HepG2 (cell line): ENCODE measurements around the gene PRPF4. TPM values are rescaled to one million over a fixed set of nuclear protein-coding genes. Genes with fewer than 3 reads are reported as not detected.

Experiments used
- ATAC-seq: fragments of 200-7000 bp; cut with Tn5 transposase; 3 replicates; pipeline ENCODE4 v1.9.1; 2020; ENCODE audit warnings: mild to moderate bottlenecking, moderate library complexity
- BruUV-seq: library from RNA; stranded (reverse); fragments of 400-500 nt; replicated peaks from 2 replicates; lab custom pipeline; 2021; lab: Mats Ljungman, UMichigan
- CTCF ChIA-PET: fragments of 300-600 bp; formaldehyde crosslinking; extraction: SDS; loops from one replicate; lab custom pipeline; 2021; ENCODE audit warnings: low total read pairs, inconsistent platforms, low intra/inter-chr PET ratio; lab: Yijun Ruan, JAX
- POLR2A ChIA-PET: fragments of 350-600 bp; sonication (Branson Sonifier 250); formaldehyde crosslinking; loops from one replicate; lab custom pipeline; 2020; ENCODE audit warnings: antibody characterized with exemption, inconsistent platforms; lab: Yijun Ruan, JAX
- DNase-seq: peaks from one replicate; pipeline ENCODE4 v3.0.0-alpha.2; 2015; ENCODE audit warnings: low spot score
- FAIRE-seq: peaks from 3 replicates; lab custom pipeline; 2011; peaks lifted over from hg19 to GRCh38; lab: Jason Lieb, UNC
- H2AFZ ChIP-seq: one replicate; pipeline ENCODE4 v1.6.1; 2011; ENCODE audit warnings: low read length, inconsistent platforms
- H3K27ac ChIP-seq: fragments of 300-600 bp; 3 replicates; pipeline ENCODE4 v1.8.0; 2011; ENCODE audit warnings: mixed run types, mild to moderate bottlenecking, mixed read lengths, low read length, inconsistent platforms; ENCODE audit not compliant: insufficient read depth; ENCODE audit errors: extremely low read length
- H3K27me3 ChIP-seq, 2 experiments: fragments of 200-600 bp in 1 of 2; 2 replicates in 1 of 2; 3 replicates in 1 of 2; pipeline versions ENCODE4 v1.6.0 to v1.8.0; 2011; ENCODE audit warnings: low read length in 2 of 2, mild to moderate bottlenecking in 2 of 2, moderate library complexity in 2 of 2, inconsistent platforms in 1 of 2; ENCODE audit not compliant: insufficient read depth in 2 of 2, control insufficient read depth in 1 of 2
- H3K36me3 ChIP-seq, 2 experiments: fragments of 200-600 bp in 1 of 2; replicated peaks in 1 of 2; 2 replicates in 1 of 2; 3 replicates in 1 of 2; pipeline versions ENCODE4 v1.5.1 to v1.8.0; 2011; ENCODE audit warnings: low read length in 2 of 2, inconsistent platforms in 1 of 2; ENCODE audit not compliant: insufficient read depth in 2 of 2, control insufficient read depth in 1 of 2
- H3K4me1 ChIP-seq: 2 replicates; pipeline ENCODE4 v1.5.1; 2012; ENCODE audit warnings: low read length, inconsistent platforms; ENCODE audit not compliant: insufficient read depth
- H3K4me2 ChIP-seq: 2 replicates; pipeline ENCODE4 v1.6.0; 2011; ENCODE audit warnings: low read depth, low read length, inconsistent platforms
- H3K4me3 ChIP-seq, 3 experiments: fragments of 200-600 bp in 1 of 3; sonication (generic), shearing (Covaris generic) in 1 of 3; replicated peaks in 1 of 3; 2 replicates each; pipeline ENCODE4 v1.5.1; 2011 to 2016; ENCODE audit warnings: low read length in 3 of 3, inconsistent platforms in 2 of 3, low read depth in 2 of 3, mild to moderate bottlenecking in 2 of 3, control low read depth in 1 of 3, mixed read lengths in 1 of 3; ENCODE audit not compliant: insufficient read depth in 1 of 3
- H3K79me2 ChIP-seq: one replicate; pipeline ENCODE4 v1.6.1; 2011; ENCODE audit warnings: low read length, inconsistent platforms; ENCODE audit not compliant: insufficient read depth
- H3K9ac ChIP-seq: 2 replicates; pipeline ENCODE4 v1.6.0; 2011; ENCODE audit warnings: mild to moderate bottlenecking, low read depth, low read length, inconsistent platforms; ENCODE audit not compliant: insufficient read depth
- H3K9me3 ChIP-seq: 2 replicates; pipeline ENCODE4 v1.5.1; 2012; ENCODE audit warnings: mild to moderate bottlenecking, low read length
- H4K20me1 ChIP-seq: 2 replicates; pipeline ENCODE4 v1.6.0; 2011; ENCODE audit warnings: inconsistent platforms, mild to moderate bottlenecking, low read length, moderate library complexity; ENCODE audit not compliant: insufficient read depth
- KMT2B ChIP-seq: IDR thresholded peaks from 2 replicates; pipeline ENCODE4 v1.6.1; 2016; ENCODE audit warnings: missing genetic modification reagents, missing compliant biosample characterization
- RARG ChIP-seq: sonication (generic); formaldehyde crosslinking; IDR thresholded peaks from 2 replicates; pipeline ENCODE4 v1.4.0; 2020; ENCODE audit warnings: low read depth, mild to moderate bottlenecking, missing genetic modification reagents
- ZBTB38 ChIP-seq: sonication (generic); formaldehyde crosslinking; IDR thresholded peaks from 2 replicates; pipeline ENCODE4 v1.5.1; 2020; ENCODE audit warnings: mild to moderate bottlenecking, missing genetic modification reagents
- ZNF10 ChIP-seq: sonication (generic); formaldehyde crosslinking; IDR thresholded peaks from 2 replicates; pipeline ENCODE4 v1.4.0; 2020; ENCODE audit warnings: mild to moderate bottlenecking, low read depth, missing genetic modification reagents, borderline replicate concordance
- ZNF572 ChIP-seq: sonication (generic); formaldehyde crosslinking; IDR thresholded peaks from 2 replicates; pipeline ENCODE4 v1.5.1; 2020; ENCODE audit warnings: mild to moderate bottlenecking, missing genetic modification reagents
- ZNF7 ChIP-seq: IDR thresholded peaks from 2 replicates; pipeline ENCODE4 v1.6.1; 2016; ENCODE audit warnings: missing biosample characterization, missing genetic modification reagents
- ZNF761 ChIP-seq: sonication (generic); formaldehyde crosslinking; conservative IDR thresholded peaks from 2 replicates; pipeline ENCODE4 v1.4.0; 2020; ENCODE audit warnings: mild to moderate bottlenecking, missing genetic modification reagents
- ZNF879 ChIP-seq: sonication (generic); formaldehyde crosslinking; IDR thresholded peaks from 2 replicates; pipeline ENCODE4 v1.8.1; 2023; ENCODE audit warnings: missing genetic modification reagents
- WGBS: methylation state at CpG from one replicate; pipeline ENCODE4 v1.1.6; 2017; ENCODE audit warnings: low lambda C conversion rate; 5-methylcytosine and 5-hydroxymethylcytosine counted together
- in situ Hi-C: cut with HindIII; loops from 2 replicates; pipeline ENCODE4 v1.10.0; 2017; ENCODE audit warnings: low pct_unique_long_range_greater_than_20kb; ENCODE audit not compliant: extremely low pct_ligation_motif_present
- intact Hi-C: fragments of 100-400 bp; cut with micrococcal nuclease; formaldehyde crosslinking; loops from one replicate; pipeline ENCODE4 v1.10.0; 2022; ENCODE audit not compliant: unreplicated experiment
- polyA plus RNA-seq, 8 experiments: library from polyadenylated mRNA; depleted of rRNA in 3 of 8; stranded (reverse) in 7 of 8; unstranded in 1 of 8; fragments of >200 nt; fragmentation: Illumina TruSeq in 4 of 8; extraction: Trizol in 4 of 8; gene quantifications; 2 replicates each; pipeline versions ENCODE4 v1.2.1 to v1.2.3, GENCODE V29; 2011 to 2016; ENCODE audit warnings: low read depth in 4 of 8, missing spikeins in 1 of 8, mixed read lengths in 1 of 8; ENCODE audit not compliant: insufficient read depth in 1 of 8
- total RNA-seq, 5 experiments: library from RNA; depleted of rRNA; stranded (reverse); fragments of >200 nt; fragmentation: Illumina TruSeq; extraction: Trizol; gene quantifications; 2 replicates each; pipeline ENCODE4 v1.2.3, GENCODE V29; 2016; ENCODE audit warnings: low read depth in 1 of 5
- TF ChIP-seq, protein P1 (sequence below): sonication (generic); formaldehyde crosslinking; IDR thresholded peaks from 2 replicates; pipeline ENCODE4 v1.5.0; 2020; ENCODE audit warnings: missing genetic modification reagents
- TF ChIP-seq, protein P2 (sequence below): sonication (generic); formaldehyde crosslinking; IDR thresholded peaks from 2 replicates; pipeline ENCODE4 v1.5.0; 2020; ENCODE audit warnings: missing genetic modification reagents
- TF ChIP-seq, protein P3 (sequence below): sonication (generic); formaldehyde crosslinking; IDR thresholded peaks from 2 replicates; pipeline ENCODE4 v1.4.0; 2020; ENCODE audit warnings: missing genetic modification reagents
- TF ChIP-seq, protein P4 (sequence below), 2 experiments: fragments of 450-650 bp in 1 of 2; sonication (generic) in 1 of 2; formaldehyde crosslinking in 1 of 2; IDR thresholded peaks; 2 replicates each; pipeline versions ENCODE4 v1.6.1 to v1.8.0; 2016 to 2022; ENCODE audit warnings: antibody characterized with exemption in 1 of 2, mild to moderate bottlenecking in 1 of 2, missing genetic modification reagents in 1 of 2

Gene PRPF4
- total and polyA plus RNA-seq, 2 of the 13 experiments (the other 11 are each of a cell fraction or from before 2014, with no cell fraction given) = 10.3 to 49.0 TPM

DNA sequence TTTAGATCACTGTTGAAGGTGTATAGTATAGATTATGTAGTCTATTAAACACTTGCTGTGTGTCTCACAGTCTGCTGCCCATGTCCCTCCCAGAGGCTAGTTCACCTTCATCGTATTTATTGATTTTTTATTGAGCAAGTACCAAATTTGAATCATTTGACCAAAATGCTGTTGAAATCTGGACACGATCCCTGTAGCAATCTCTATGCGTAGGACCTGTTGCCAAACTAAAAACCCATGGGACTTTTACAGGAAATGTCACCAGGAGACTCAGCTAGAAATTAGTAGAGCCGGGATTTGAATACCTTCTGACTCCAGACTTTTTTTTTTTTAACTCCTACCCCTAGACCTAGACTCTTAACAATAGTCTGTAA is 36.6 kb upstream of the PRPF4 start:
- ChIA-PET POLR2A (no interaction called here), CTCF (no interaction called here)
- Histone ChIP-seq H3K4me3 (no peak overlapping the region), H3K27ac (no peak overlapping the region), H3K9me3 (no peaks in the 10 kb centered on the region), H3K27me3 (no peaks in the 10 kb centered on the region), H3K9ac (no peak overlapping the region), H3K4me2 (no peak overlapping the region), H3K36me3 (peaks cover 1 to 10% of the 10 kb centered on the region in 2 experiments; a peak in 3 of 5 replicates), H2AFZ (no peak overlapping the region), H4K20me1 (peaks cover 26% of the 10 kb centered on the region), H3K79me2 (peaks cover 62% of the 10 kb centered on the region), H3K4me1 (peaks cover 10% of the 10 kb centered on the region; the same call in 1 of the 2 replicates)
- intact Hi-C loops = no loop called here
- DNase-seq (no peak), ATAC-seq (no peak), FAIRE-seq (no peak)
- 89% methylated on average over 4 of the region's 4 CpGs for WGBS
- no TSS peak for BruUV-seq
- in situ Hi-C loops = no loop called here
- TF ChIP-seq, protein P1, sequence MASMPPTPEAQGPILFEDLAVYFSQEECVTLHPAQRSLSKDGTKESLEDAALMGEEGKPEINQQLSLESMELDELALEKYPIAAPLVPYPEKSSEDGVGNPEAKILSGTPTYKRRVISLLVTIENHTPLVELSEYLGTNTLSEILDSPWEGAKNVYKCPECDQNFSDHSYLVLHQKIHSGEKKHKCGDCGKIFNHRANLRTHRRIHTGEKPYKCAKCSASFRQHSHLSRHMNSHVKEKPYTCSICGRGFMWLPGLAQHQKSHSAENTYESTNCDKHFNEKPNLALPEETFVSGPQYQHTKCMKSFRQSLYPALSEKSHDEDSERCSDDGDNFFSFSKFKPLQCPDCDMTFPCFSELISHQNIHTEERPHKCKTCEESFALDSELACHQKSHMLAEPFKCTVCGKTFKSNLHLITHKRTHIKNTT = no peak
- TF ChIP-seq ZNF7 (CRISPR knock-in tag) (no peak), ZNF10 (CRISPR knock-in tag) (no peak), ZNF879 (CRISPR knock-in tag) (no peak), ZBTB38 (CRISPR knock-in tag) (no peak), RARG (CRISPR knock-in tag) (no peak), ZNF761 (CRISPR knock-in tag) (no peak), ZNF572 (CRISPR knock-in tag) (no peak), KMT2B (CRISPR knock-in tag) (no peak)
- TF ChIP-seq, protein P2, sequence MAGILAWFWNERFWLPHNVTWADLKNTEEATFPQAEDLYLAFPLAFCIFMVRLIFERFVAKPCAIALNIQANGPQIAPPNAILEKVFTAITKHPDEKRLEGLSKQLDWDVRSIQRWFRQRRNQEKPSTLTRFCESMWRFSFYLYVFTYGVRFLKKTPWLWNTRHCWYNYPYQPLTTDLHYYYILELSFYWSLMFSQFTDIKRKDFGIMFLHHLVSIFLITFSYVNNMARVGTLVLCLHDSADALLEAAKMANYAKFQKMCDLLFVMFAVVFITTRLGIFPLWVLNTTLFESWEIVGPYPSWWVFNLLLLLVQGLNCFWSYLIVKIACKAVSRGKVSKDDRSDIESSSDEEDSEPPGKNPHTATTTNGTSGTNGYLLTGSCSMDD = no peak
- TF ChIP-seq, protein P3, sequence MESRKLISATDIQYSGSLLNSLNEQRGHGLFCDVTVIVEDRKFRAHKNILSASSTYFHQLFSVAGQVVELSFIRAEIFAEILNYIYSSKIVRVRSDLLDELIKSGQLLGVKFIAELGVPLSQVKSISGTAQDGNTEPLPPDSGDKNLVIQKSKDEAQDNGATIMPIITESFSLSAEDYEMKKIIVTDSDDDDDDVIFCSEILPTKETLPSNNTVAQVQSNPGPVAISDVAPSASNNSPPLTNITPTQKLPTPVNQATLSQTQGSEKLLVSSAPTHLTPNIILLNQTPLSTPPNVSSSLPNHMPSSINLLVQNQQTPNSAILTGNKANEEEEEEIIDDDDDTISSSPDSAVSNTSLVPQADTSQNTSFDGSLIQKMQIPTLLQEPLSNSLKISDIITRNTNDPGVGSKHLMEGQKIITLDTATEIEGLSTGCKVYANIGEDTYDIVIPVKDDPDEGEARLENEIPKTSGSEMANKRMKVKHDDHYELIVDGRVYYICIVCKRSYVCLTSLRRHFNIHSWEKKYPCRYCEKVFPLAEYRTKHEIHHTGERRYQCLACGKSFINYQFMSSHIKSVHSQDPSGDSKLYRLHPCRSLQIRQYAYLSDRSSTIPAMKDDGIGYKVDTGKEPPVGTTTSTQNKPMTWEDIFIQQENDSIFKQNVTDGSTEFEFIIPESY (CRISPR knock-in tag) = no peak
- TF ChIP-seq, protein P4, sequence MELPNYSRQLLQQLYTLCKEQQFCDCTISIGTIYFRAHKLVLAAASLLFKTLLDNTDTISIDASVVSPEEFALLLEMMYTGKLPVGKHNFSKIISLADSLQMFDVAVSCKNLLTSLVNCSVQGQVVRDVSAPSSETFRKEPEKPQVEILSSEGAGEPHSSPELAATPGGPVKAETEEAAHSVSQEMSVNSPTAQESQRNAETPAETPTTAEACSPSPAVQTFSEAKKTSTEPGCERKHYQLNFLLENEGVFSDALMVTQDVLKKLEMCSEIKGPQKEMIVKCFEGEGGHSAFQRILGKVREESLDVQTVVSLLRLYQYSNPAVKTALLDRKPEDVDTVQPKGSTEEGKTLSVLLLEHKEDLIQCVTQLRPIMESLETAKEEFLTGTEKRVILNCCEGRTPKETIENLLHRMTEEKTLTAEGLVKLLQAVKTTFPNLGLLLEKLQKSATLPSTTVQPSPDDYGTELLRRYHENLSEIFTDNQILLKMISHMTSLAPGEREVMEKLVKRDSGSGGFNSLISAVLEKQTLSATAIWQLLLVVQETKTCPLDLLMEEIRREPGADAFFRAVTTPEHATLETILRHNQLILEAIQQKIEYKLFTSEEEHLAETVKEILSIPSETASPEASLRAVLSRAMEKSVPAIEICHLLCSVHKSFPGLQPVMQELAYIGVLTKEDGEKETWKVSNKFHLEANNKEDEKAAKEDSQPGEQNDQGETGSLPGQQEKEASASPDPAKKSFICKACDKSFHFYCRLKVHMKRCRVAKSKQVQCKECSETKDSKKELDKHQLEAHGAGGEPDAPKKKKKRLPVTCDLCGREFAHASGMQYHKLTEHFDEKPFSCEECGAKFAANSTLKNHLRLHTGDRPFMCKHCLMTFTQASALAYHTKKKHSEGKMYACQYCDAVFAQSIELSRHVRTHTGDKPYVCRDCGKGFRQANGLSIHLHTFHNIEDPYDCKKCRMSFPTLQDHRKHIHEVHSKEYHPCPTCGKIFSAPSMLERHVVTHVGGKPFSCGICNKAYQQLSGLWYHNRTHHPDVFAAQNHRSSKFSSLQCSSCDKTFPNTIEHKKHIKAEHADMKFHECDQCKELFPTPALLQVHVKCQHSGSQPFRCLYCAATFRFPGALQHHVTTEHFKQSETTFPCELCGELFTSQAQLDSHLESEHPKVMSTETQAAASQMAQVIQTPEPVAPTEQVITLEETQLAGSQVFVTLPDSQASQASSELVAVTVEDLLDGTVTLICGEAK (IDR thresholded peaks at IDR 0.05) = no peak
- TF ChIP-seq, protein P4 (CRISPR knock-in tag; IDR thresholded peaks at IDR 0.05) = no peak
